C4-2B (cell line): Measurements from ENCODE around the gene PALLD.

Source experiments
- ZFX ChIP-seq: fragments of 450-650 bp; IDR thresholded peaks from 2 replicates; pipeline ENCODE4 v1.6.1; 2017
- TF ChIP-seq, protein P1 (sequence below): fragments of 450-650 bp; conservative IDR thresholded peaks from 2 replicates; pipeline ENCODE4 v1.5.1; 2017; ENCODE audit warnings: mild to moderate bottlenecking

DNA sequence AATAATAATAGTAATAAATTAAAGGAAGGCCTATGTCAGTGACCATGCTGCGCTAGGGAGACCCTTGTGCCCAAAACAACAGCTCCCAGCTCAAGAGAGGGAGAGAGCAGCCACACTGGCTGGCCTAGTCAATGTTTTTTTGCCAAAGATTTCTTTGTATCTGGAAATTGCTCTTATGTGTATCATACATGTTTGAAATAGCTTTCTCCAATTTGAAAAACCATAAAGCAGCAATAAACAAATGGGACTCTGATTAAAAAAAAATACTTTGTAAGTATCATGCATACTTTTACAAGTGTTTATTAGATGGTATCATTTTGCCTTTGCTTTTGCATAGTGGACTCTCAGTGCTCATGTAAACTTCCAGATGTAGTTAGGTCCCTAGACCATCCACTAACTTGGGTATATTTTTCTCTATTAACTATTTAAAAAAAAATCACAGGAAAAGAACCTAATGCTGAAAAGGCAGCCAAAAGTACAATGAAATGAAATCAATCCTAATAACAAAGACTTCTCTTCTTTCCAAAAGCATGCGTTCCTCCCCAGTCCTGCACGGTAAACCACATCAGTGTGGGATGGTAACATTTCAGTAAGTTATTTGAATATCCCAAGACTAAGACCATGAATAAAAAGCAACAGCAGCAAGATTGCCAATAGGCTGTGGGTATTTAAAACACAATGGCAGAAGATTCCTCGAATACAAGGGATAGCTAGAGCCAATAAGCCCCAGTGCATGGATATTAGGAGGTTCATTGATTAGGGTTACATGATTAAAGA, 117.6 kb downstream of the PALLD start:
- TF ChIP-seq, protein P1, sequence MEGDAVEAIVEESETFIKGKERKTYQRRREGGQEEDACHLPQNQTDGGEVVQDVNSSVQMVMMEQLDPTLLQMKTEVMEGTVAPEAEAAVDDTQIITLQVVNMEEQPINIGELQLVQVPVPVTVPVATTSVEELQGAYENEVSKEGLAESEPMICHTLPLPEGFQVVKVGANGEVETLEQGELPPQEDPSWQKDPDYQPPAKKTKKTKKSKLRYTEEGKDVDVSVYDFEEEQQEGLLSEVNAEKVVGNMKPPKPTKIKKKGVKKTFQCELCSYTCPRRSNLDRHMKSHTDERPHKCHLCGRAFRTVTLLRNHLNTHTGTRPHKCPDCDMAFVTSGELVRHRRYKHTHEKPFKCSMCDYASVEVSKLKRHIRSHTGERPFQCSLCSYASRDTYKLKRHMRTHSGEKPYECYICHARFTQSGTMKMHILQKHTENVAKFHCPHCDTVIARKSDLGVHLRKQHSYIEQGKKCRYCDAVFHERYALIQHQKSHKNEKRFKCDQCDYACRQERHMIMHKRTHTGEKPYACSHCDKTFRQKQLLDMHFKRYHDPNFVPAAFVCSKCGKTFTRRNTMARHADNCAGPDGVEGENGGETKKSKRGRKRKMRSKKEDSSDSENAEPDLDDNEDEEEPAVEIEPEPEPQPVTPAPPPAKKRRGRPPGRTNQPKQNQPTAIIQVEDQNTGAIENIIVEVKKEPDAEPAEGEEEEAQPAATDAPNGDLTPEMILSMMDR: no peak
- TF ChIP-seq ZFX: no peak
